A673 (cell line): ENCODE data around the gene ARHGAP15. TPM values are rescaled to one million over a fixed set of nuclear protein-coding genes. Genes with fewer than 3 reads are reported as not detected.

Experiments
- BruUV-seq: library from RNA; stranded (reverse); fragments of 400-500 nt; replicated peaks from 2 replicates; lab custom pipeline; 2021; lab: Mats Ljungman, UMichigan
- CTCF ChIA-PET: fragments of 300-600 bp; sonication (Branson Sonifier 250); formaldehyde crosslinking; loops from one replicate; lab custom pipeline; 2022; ENCODE audit warnings: antibody characterized with exemption; lab: Charles Lee
- POLR2A ChIA-PET: fragments of 300-600 bp; sonication (Branson Sonifier 250); formaldehyde crosslinking; loops from one replicate; lab custom pipeline; 2022; ENCODE audit warnings: antibody characterized with exemption; ENCODE audit not compliant: low non-redundant PET; lab: Charles Lee
- DNase-seq: peaks from one replicate; pipeline ENCODE4 v3.0.0-alpha.2; 2015; ENCODE audit warnings: low spot score
- H3K27ac ChIP-seq: fragments of 200-600 bp; sonication (generic); 2 replicates; pipeline ENCODE4 v1.5.1; 2016; ENCODE audit warnings: mixed run types, low read depth, mild to moderate bottlenecking, mixed read lengths, antibody characterized with exemption, low read length; ENCODE audit not compliant: poor library complexity, severe bottlenecking
- H3K27me3 ChIP-seq: fragments of 200-600 bp; sonication (generic); replicated peaks from 2 replicates; pipeline ENCODE4 v1.6.1; 2017; ENCODE audit warnings: mixed run types, low read depth, mild to moderate bottlenecking, mixed read lengths, antibody characterized with exemption, low read length; ENCODE audit not compliant: insufficient read depth, poor library complexity
- H3K36me3 ChIP-seq: fragments of 200-600 bp; sonication (generic); 2 replicates; pipeline ENCODE4 v1.6.1; 2016; ENCODE audit warnings: mixed run types, mild to moderate bottlenecking, mixed read lengths, antibody characterized with exemption, low read length; ENCODE audit not compliant: insufficient read depth, poor library complexity, severe bottlenecking
- H3K4me1 ChIP-seq: fragments of 200-600 bp; sonication (generic); 2 replicates; pipeline ENCODE4 v1.6.1; 2017; ENCODE audit warnings: mixed run types, mild to moderate bottlenecking, mixed read lengths, antibody characterized with exemption, low read length; ENCODE audit not compliant: insufficient read depth, poor library complexity, severe bottlenecking
- H3K4me3 ChIP-seq: fragments of 200-600 bp; sonication (generic); 2 replicates; pipeline ENCODE4 v1.5.1; 2016; ENCODE audit warnings: low read depth, mixed run types, mild to moderate bottlenecking, mixed read lengths, low read length; ENCODE audit not compliant: poor library complexity, severe bottlenecking
- H3K9me3 ChIP-seq: fragments of 200-600 bp; sonication (generic); 2 replicates; pipeline ENCODE4 v1.6.1; 2016; ENCODE audit warnings: mixed run types, low read depth, mild to moderate bottlenecking, mixed read lengths, antibody characterized with exemption, low read length; ENCODE audit not compliant: poor library complexity, severe bottlenecking
- EZH2 ChIP-seq: fragments of 200-600 bp; sonication (generic); IDR thresholded peaks from 2 replicates; pipeline ENCODE4 v1.6.1; 2017; ENCODE audit warnings: borderline replicate concordance, low read depth, mild to moderate bottlenecking, mixed read lengths, antibody characterized with exemption, low read length; ENCODE audit not compliant: poor library complexity, severe bottlenecking
- intact Hi-C: fragments of 100-400 bp; cut with micrococcal nuclease; formaldehyde crosslinking; loops from one replicate; pipeline ENCODE4 v1.10.0; 2022; ENCODE audit not compliant: unreplicated experiment
- total RNA-seq: library from RNA; stranded (reverse); gene quantifications from 2 replicates; pipeline ENCODE4 v1.2.3, GENCODE V29; 2021
- TF ChIP-seq, protein P1 (sequence below): fragments of 300-800, 200-600 bp; sonication (generic); conservative IDR thresholded peaks from 2 replicates; pipeline ENCODE4 v1.5.1; 2017; ENCODE audit warnings: low read depth, mild to moderate bottlenecking, antibody characterized with exemption, low read length, moderate library complexity, mixed read lengths

The ARHGAP15 gene
- total RNA-seq, 1 experiment from 2014 or later, result not detected

DNA sequence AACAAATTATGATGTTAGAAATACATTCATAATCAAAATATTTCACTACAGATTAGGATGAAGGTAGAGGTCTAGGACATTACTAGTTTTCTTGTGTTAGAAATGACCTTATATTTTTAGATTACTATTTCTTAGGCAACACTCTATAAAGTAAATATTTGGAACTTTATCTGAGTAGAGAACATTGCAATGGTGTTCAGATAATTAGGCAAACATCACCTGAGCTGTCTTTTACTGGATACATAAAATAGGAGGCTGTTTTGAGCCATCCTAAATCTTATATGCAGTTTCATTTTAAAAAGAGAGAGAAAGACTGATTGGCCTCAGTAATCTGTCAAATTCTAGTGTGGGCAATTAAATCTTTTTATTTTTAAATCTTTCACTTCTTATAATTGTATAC lies 304.6 kb downstream of the ARHGAP15 start:
- peaks cover 3% of the 10 kb centered on the region for H3K9me3 ChIP-seq
- ChIA-PET CTCF (no interaction called here), POLR2A (no interaction called here)
- no peak overlapping the region for H3K4me3 ChIP-seq
- TF ChIP-seq, protein P1, sequence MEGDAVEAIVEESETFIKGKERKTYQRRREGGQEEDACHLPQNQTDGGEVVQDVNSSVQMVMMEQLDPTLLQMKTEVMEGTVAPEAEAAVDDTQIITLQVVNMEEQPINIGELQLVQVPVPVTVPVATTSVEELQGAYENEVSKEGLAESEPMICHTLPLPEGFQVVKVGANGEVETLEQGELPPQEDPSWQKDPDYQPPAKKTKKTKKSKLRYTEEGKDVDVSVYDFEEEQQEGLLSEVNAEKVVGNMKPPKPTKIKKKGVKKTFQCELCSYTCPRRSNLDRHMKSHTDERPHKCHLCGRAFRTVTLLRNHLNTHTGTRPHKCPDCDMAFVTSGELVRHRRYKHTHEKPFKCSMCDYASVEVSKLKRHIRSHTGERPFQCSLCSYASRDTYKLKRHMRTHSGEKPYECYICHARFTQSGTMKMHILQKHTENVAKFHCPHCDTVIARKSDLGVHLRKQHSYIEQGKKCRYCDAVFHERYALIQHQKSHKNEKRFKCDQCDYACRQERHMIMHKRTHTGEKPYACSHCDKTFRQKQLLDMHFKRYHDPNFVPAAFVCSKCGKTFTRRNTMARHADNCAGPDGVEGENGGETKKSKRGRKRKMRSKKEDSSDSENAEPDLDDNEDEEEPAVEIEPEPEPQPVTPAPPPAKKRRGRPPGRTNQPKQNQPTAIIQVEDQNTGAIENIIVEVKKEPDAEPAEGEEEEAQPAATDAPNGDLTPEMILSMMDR, result no peak
- no peak for TF ChIP-seq EZH2
- H3K27ac ChIP-seq, result no peak overlapping the region
- no TSS peak for BruUV-seq
- no peaks in the 10 kb centered on the region for H3K36me3 ChIP-seq
- DNase-seq, result no peak
- H3K27me3 ChIP-seq, result no peaks in the 10 kb centered on the region
- H3K4me1 ChIP-seq, result peaks cover 33% of the 10 kb centered on the region
- intact Hi-C loops, result no loop called here

DNA sequence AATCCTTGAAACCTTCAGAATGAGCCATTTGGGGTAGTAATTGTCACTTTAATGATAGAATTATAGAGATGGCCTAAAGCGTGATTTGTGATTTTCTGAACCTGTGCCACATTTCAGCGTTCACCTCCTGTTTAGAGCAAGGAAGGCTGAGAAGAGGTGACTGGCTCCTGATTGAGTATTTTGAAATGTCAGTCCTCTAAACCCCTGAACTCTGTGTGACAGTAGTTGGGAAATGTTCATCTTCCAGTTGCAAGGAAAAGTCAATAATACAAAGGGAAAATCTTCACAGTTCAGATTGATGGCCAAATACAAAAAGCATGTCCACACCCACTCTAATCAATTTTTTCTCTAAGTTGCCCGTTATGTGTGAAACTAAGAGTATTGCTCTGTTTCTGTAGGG lies 305.2 kb downstream of the ARHGAP15 start:
- H3K4me1 ChIP-seq, result peaks cover 33% of the 10 kb centered on the region
- no peaks in the 10 kb centered on the region for H3K27me3 ChIP-seq
- DNase-seq, result no peak
- no peaks in the 10 kb centered on the region for H3K36me3 ChIP-seq
- POLR2A ChIA-PET, result no interaction called here
- peaks cover 3% of the 10 kb centered on the region for H3K9me3 ChIP-seq
- no peak overlapping the region for H3K4me3 ChIP-seq
- intact Hi-C loops, result no loop called here
- BruUV-seq, result no TSS peak
- CTCF ChIA-PET, result no interaction called here
- H3K27ac ChIP-seq, result no peak overlapping the region
- TF ChIP-seq, protein P1, result no peak
- TF ChIP-seq EZH2, result no peak

DNA sequence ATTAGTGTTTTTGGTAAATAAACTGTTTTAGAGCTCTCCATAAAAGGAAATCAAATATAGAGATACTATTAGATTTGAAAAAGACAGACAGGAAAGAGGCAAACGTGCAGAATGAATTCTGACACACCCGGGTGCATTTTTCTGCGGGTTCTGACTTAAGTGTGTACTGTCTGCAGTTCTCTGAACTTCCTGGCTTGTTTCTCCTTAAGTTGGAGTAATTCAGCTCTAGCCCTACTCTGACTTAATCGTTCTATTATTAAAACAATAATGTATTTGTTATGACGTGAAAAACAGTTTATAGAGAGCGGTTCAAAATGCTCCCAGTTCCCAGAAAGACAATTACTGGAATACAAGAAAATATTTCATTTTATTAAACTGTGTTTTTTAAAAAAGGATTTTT lies 305.9 kb downstream of the ARHGAP15 start:
- Histone ChIP-seq H3K36me3 (no peaks in the 10 kb centered on the region), H3K27ac (no peak overlapping the region), H3K4me3 (no peak overlapping the region), H3K4me1 (peaks cover 37% of the 10 kb centered on the region), H3K9me3 (peaks cover under 1% of the 10 kb centered on the region), H3K27me3 (no peaks in the 10 kb centered on the region)
- no peak for DNase-seq
- no TSS peak for BruUV-seq
- POLR2A ChIA-PET, result no interaction called here
- intact Hi-C loops, result no loop called here
- TF ChIP-seq, protein P1, result no peak
- TF ChIP-seq EZH2, result no peak
- CTCF ChIA-PET, result no interaction called here
